Hepatocyte (in vitro differentiated cells): ENCODE results near the gene VPS54.

Experiments used
- CTCF ChIP-seq: fragments of 200-600 bp; sonication (generic); IDR thresholded peaks from 2 replicates; pipeline ENCODE4 v1.5.1; 2016; ENCODE audit warnings: antibody characterized with exemption, mild to moderate bottlenecking; ENCODE audit not compliant: poor library complexity
- EZH2 ChIP-seq: fragments of 200-600 bp; sonication (generic); IDR thresholded peaks from 2 replicates; pipeline ENCODE4 v1.6.1; 2016; ENCODE audit warnings: antibody characterized with exemption, mild to moderate bottlenecking, borderline replicate concordance

- TF ChIP-seq CTCF (no peak), EZH2 (no peak)
Observed at GRCh38 chr2:64052463-64053241, 33.4 kb upstream of the VPS54 start.
